ENCODE data around the gene ODC1. TPM values are rescaled to one million over a fixed set of nuclear protein-coding genes. Genes with fewer than 3 reads are reported as not detected.

The ODC1 gene
- total and polyA plus RNA-seq, 2 of the 4 experiments (the other 2 are of a cell fraction): 117 to 204 TPM

GRCh38 chr2:10439185-10439879, 8.8 kb downstream of the ODC1 start:
- no peak overlapping the region for H3K56ac ChIP-seq (ENCODE audit: extremely low read depth, insufficient read depth, low read length)
- peaks cover 9 to 10% of the 10 kb centered on the region in 2 experiments; a peak in 2 of 4 replicates for H3K79me1 ChIP-seq (ENCODE audit: low read depth in 1 of 2, low read length in 2 of 2)
- no peak overlapping the region for H4K8ac ChIP-seq (ENCODE audit: low read depth in 2 of 2, low read length in 2 of 2)
- H2BK20ac ChIP-seq (ENCODE audit: low read depth, low read length): no peak overlapping the region
- no peaks in the 10 kb centered on the region for H3K4me1 ChIP-seq (ENCODE audit: control insufficient read depth, insufficient read depth, low read length)
- H3K9ac ChIP-seq (ENCODE audit: low read depth, low read length): no peak overlapping the region
- no TSS peak for BruUV-seq (replicated peaks)
- no peak overlapping the region for H2BK15ac ChIP-seq (ENCODE audit: low read depth, low read length)
- H2AK9ac ChIP-seq (replicated peaks; ENCODE audit: low read depth, low read length, poor library complexity): no peak overlapping the region
- no peak overlapping the region for H3K23ac ChIP-seq (ENCODE audit: low read depth, low read length)
- ChIA-PET POLR2A (ENCODE audit: unreplicated experiment) (interaction anchor here (0.6 kb wide), 1 partner anchor 559 kb away, joined by 6 read pairs; no protein-coding TSS in a partner anchor), CTCF (interaction anchor here (0.6 to 0.7 kb wide), 2 partner anchors 21 to 367 kb away, joined by 3 to 7 read pairs; no protein-coding TSS in a partner anchor)
- no peak overlapping the region for H4K91ac ChIP-seq (ENCODE audit: insufficient read depth, low read depth, low read length)
- no peak overlapping the region for H3K4me3 ChIP-seq (ENCODE audit: insufficient read depth, low read depth, low read length)
- H3K4me2 ChIP-seq (ENCODE audit: low read depth, low read length): no peak overlapping the region
- no peak overlapping the region for H3K27ac ChIP-seq (ENCODE audit: insufficient read depth, low read length)
- no peak for DNase-seq
- no peaks in the 10 kb centered on the region for H3K27me3 ChIP-seq (ENCODE audit: control insufficient read depth, insufficient read depth, low read length)
- no peaks in the 10 kb centered on the region for H3K9me3 ChIP-seq (ENCODE audit: control insufficient read depth, insufficient read depth, low read length)
- no peak overlapping the region for H2BK120ac ChIP-seq (ENCODE audit: low read depth, low read length)
- in situ Hi-C loops (cut with MboI; ENCODE audit: low sequenced_read_pairs) (no loop called here), intact Hi-C loops (cut with micrococcal nuclease) (no loop called here), dilution Hi-C loops (cut with HindIII; ENCODE audit: low sequenced_read_pairs, unreplicated experiment) (no loop called here)
- no peak overlapping the region for H4K5ac ChIP-seq (ENCODE audit: low read depth, low read length)
- TF ChIP-seq USF2 (IDR thresholded peaks at IDR 0.05; ENCODE audit: low read depth, low read length): no peak
- TF ChIP-seq CHD1 (IDR thresholded peaks at IDR 0.05; ENCODE audit: low read depth, low read length): 0 out of 2 replicates have a peak, but pooled peaks have one; percentile 7
- H4K20me1 ChIP-seq (ENCODE audit: insufficient read depth, low read length): peaks cover 6% of the 10 kb centered on the region; the same call in 1 of the 2 replicates
- H2BK5ac ChIP-seq (ENCODE audit: low read depth, low read length, poor library complexity, severe bottlenecking): no peak overlapping the region
- H3K36me3 ChIP-seq (ENCODE audit: control insufficient read depth, insufficient read depth, low read length): peaks cover 31% of the 10 kb centered on the region
- no peak overlapping the region for H3K14ac ChIP-seq (replicated peaks; ENCODE audit: low read depth, low read length)
- no peaks in the 10 kb centered on the region for H3K9me1 ChIP-seq (ENCODE audit: insufficient read depth, low read length)
- WGBS, 2 experiments (ENCODE audit: extremely low coverage in 2 of 2, insufficient read length in 1 of 2): 100% methylated on average over 2 of the region's 11 CpGs; no CpG with 5 or more reads in 1 of the 2 experiments
- H3K4ac ChIP-seq (ENCODE audit: low read depth, low read length): no peak overlapping the region
- no peak for ATAC-seq (ENCODE audit: low read depth)
- no peak overlapping the region for H3K18ac ChIP-seq (ENCODE audit: low read depth, low read length)
- H2AK5ac ChIP-seq (ENCODE audit: low read depth, low read length): no peak overlapping the region
- no peak overlapping the region for H2AFZ ChIP-seq (replicated peaks; ENCODE audit: low read length, poor library complexity)

All from IMR-90 (cell line).